ENCODE measurements around the gene TAF11L6.
"Not testable (repeated sequence)": the region's sequence is repeated elsewhere in the genome, so short reads cannot be mapped to it uniquely, and the experiment has no call there.

TAF11L6 gene

DNA sequence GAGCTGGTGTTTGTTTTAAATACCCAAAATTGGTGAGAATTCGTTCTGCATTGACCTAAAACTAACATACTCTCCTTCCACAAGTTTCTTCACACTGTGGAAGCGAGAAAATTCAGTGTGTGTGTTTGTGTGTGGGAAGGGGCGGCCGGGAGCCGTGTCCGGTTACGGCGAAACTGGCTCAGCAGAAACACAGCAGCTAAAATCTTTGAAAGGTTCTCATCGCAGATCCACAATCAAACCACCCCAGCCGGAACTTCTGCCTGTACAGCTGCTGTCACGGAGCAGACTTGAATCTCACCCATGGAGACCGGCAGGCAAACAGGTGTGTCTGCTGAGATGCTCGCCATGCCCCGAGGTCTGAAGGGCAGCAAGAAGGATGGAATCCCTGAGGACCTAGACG lies at the start of gene TAF11L6:
TSS of gene TAF11L6 (plus strand) at position 301 of the 400 bp plus-strand sequence.
- DNase-seq = not testable (repeated sequence)

DNA sequence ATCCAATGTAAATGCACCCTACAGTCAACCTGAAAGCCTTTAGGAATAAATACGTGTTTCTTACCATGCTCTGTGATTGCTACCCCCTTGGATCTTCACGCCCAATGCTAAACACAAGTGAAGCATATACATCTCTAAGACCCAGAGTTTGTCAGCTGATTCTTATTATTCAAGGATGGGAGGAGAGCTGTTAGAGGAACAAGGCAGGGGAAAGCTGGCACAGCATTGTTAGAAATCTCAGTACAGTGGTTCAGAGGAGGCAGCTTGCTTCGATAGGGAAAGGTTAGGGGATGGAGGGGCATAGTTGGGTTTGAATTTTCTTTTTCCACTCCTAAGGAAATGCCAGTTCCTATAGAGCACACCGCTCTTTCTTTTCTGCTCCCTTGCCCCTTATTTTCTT lies 47.1 kb upstream of the TAF11L6 start:
- no peak for DNase-seq

- no peak for DNase-seq
Measured at GRCh38 chr5:17482790-17483189, 45.7 kb upstream of the TAF11L6 start.

DNA sequence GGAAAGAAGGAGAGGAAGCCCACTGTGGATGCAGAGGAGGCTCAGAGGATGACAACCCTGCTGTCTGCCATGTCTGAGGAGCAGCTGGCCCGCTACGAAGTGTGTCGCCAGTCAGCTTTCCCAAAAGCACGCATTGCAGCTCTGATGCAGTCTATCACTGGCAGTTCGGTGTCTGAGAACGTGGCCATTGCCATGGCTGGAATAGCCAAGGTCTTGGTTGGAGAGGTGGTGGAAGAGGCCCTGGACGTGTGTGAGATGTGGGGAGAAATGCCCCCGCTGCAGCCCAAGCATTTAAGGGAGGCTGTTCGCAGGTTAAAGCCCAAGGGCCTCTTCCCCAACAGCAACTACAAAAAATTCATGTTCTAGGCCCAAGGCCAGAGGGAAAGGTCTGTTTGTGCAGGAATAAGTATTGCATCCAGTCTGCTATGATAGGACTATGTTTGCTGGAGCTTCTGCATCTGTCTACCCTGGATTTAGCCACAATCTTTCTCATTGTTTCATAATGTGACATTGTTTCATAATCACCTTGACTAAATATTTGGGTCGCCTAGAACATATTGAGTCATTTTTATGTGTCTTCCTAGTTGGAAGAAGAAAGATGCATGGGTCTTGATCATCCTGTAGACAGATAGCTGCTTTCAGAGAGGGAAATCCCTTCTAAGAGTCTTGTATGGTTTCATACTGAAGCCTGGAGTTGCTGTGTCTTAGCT lies 41.9 kb upstream of the TAF11L6 start:
- DNase-seq = not testable (repeated sequence)

DNA sequence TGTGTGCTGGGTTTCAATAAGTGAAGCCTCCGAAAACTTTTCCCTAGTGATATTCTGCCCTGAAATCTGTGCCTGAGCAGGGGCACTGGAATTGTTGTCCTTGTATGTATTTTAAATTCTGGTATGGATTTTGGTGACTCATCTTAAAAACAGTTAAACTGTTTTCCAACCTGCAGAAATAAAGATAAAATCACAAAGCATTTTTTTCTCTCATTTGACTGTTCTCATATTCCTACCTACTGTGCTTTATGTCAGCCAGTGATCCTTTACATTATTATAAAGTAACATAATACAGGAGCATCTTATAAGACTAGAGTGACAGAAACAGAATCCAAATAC lies 41.3 kb upstream of the TAF11L6 start:
- DNase-seq = no peak

DNA sequence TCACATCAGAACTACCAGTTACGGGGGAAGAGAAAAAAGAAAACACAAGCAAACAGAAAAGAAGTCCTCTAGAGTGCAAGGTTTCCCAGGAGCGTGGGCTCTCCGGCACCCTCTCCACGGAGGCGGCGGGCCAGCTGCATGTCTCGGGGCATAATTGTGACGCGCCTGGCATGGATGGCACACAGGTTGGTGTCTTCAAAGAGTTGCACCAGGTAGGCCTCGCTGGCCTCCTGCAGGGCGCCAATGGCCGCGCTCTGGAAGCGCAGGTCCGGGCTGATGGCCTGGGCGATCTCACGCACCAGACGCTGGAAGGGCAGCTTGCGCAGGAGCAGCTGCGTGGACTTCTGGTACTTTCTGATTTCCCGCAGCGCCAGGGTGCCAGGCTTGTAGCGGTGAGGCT lies 37.2 kb upstream of the TAF11L6 start:
- DNase-seq = not testable (repeated sequence)

- no peak for DNase-seq
Measured at GRCh38 chr5:17492770-17493169, 35.7 kb upstream of the TAF11L6 start.

DNA sequence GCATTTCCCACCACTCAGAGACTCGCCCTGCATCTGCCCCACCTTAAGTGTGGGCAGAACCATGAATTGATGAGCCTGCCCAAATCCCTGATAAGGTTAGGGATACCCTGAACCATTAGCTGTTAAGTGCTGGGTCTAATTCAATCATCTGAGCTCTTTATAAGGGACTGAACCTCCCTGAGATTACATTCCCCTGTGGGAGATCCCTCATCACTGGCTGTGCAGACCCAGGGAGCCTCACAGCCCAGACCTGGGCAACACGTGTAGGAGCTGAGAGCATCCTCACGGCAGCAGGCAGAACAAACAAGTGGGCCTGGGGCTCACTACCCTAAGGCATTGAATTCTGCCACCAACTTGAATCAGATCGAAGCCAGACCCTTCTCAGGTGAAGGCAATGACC lies 31.0 kb upstream of the TAF11L6 start:
- DNase-seq = no peak

DNA sequence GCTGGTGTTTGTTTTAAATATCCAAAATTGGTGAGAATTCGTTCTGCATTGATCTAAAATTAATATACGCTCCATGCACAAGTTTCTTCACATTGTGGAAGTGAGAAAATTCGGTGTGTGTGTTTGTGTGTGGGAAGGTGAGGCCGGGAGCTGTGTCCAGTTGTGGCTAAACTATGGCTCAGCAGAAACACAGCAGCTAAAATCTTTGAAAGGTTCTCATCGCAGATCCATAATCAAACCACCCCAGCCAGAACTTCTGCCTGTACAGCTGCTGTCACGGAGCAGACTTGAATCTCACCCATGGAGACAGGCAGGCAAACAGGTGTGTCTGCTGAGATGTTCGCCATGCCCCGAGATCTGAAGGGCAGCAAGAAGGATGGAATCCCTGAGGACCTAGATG lies 30.5 kb upstream of the TAF11L6 start, which contains the start of gene TAF11L2:
TSS of gene TAF11L2 (plus strand) at position 301 of the 400 bp plus-strand sequence.
- DNase-seq = not testable (repeated sequence)

DNA sequence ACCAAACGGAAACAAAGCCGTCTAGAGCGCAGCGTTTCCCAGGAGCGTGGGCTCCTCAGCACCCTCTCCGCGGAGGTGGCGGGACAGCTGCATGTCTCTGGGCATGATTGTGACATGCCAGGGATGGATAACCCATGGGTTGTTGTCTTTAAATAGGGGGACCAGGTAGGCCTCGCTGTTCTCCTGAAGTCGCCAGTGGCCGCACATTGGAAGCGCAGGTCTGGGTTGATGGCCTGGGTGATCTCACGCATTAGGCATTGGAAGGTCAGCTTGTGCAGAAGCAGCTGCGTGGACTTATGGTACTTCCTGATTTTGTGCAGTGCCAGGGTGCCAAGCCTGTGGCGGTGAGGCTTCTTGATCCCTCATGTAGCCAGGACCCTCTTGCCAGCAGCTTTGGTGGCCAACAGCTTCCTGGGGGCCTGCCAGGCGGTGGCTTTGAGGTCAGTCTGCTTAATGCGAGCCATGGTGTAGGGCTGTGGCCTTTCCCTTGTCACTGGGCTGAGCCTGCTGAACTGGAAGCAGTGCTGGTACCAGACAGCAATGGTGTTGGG lies 16.6 kb upstream of the TAF11L6 start:
- no peak for DNase-seq

- not testable (repeated sequence) for DNase-seq
Measured at GRCh38 chr5:17517526-17517925, 10.9 kb upstream of the TAF11L6 start.

GRCh38 chr5:17518067-17518466 lies 10.4 kb upstream of the TAF11L6 start, which contains the start of gene TAF11L3:
Gene TAF11L3, plus strand, starts transcription at chr5:17518367.
- DNase-seq = not testable (repeated sequence)

DNA sequence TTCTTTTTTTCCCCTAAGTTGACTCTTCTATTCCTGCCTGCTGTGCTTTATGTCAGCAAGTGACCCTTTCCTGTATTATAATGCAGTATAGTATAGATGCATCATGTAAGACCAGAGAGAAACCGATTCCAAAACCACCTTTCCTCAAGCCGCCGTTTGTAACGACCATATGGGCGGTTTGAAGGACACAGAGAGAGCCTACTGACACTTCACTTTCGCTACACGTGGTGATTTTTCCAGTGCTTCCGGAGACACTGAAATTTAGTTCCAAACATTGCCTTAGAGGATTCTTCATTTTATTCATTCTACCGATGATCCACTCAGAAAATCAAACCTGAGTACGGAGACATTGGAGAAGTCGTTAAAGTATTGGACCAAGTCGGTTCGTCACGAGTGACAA lies 9.0 kb upstream of the TAF11L6 start:
- DNase-seq = not testable (repeated sequence)

DNA sequence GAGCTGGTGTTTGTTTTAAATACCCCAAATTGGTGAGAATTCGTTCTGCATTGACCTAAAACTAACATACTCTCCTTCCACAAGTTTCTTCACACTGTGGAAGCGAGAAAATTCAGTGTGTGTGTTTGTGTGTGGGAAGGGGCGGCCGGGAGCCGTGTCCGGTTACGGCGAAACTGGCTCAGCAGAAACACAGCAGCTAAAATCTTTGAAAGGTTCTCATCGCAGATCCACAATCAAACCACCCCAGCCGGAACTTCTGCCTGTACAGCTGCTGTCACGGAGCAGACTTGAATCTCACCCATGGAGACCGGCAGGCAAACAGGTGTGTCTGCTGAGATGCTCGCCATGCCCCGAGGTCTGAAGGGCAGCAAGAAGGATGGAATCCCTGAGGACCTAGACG lies 7.0 kb upstream of the TAF11L6 start, which contains the start of gene TAF11L4:
TSS of gene TAF11L4 (plus strand) at position 301 of the 400 bp plus-strand sequence.
- DNase-seq = not testable (repeated sequence)

- not testable (repeated sequence) for DNase-seq
Measured at GRCh38 chr5:17524935-17525334, 3.5 kb upstream of the TAF11L6 start, which contains the start of gene TAF11L5. Gene TAF11L5, plus strand, starts transcription at chr5:17525235.

DNA sequence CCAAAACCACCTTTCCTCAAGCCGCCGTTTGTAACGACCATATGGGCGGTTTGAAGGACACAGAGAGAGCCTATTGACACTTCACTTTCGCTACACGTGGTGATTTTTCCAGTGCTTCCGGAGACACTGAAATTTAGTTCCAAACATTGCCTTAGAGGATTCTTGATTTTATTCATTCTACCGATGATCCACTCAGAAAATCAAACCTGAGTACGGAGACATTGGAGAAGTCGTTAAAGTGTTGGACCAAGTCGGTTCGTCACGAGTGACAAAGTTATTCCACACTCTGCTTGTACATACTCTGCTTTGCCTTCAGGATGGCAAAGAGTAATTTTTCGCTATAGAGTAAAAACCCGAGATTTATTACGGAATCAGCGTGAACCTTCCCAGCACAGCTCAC lies 2.0 kb upstream of the TAF11L6 start:
- DNase-seq = not testable (repeated sequence)

Data from NCI-H1092 treated with DMSO at 0.1 percent for 48 hours (cell line).